ENCODE measurements around the gene KDM7A. TPM values are rescaled to one million over a fixed set of nuclear protein-coding genes. Genes with fewer than 3 reads are reported as not detected.

Gene KDM7A
- total and polyA plus RNA-seq, 10 of the 15 experiments (the other 5 are each of a cell fraction or from before 2014, with no cell fraction given) = 0.07 to 0.96 (median 0.74) TPM

- TF ChIP-seq ZBED1 (IDR thresholded peaks at IDR 0.05; ENCODE audit: borderline replicate concordance) = no peak
- TF ChIP-seq TCF12 (IDR thresholded peaks at IDR 0.05; ENCODE audit: low read depth, low read length) = peak; percentile 50; the same call in 1 of the 2 replicates
- peak; percentile 66 for TF ChIP-seq NKRF (conservative IDR thresholded peaks at IDR 0.05)
- peak; percentile 87 for TF ChIP-seq YY1 (IDR thresholded peaks at IDR 0.05; ENCODE audit: low read depth, low read length)
- no peak for TF ChIP-seq ZNF622 (IDR thresholded peaks at IDR 0.05)
- no peak for TF ChIP-seq KLF5 (IDR thresholded peaks at IDR 0.05; ENCODE audit: partially characterized antibody)
- TF ChIP-seq IKZF2 (IDR thresholded peaks at IDR 0.05) = peak in 1 of 2 experiments; percentile 22; a peak in 1 of 4 replicates
- peak; percentile 56; the same call in 1 of the 2 replicates for TF ChIP-seq ZNF687 (IDR thresholded peaks at IDR 0.05)
- TF ChIP-seq IKZF1 (conservative IDR thresholded peaks at IDR 0.05) = peak; percentile 84
- TF ChIP-seq CHD2 (IDR thresholded peaks at IDR 0.05; ENCODE audit: borderline replicate concordance, low read depth, low read length) = 0 out of 2 replicates have a peak, but pooled peaks have one; percentile 37
- peak; percentile 38; the same call in 1 of the 2 replicates for TF ChIP-seq NR2F1 (conservative IDR thresholded peaks at IDR 0.05)
Observed at GRCh38 chr7:140176811-140177702, at the start of gene KDM7A (continued).

Data from GM12878 (cell line).